Kasumi-1 (cell line): ENCODE data around the gene PPARG.

Source experiments
- DNase-seq, 2 experiments: peaks; one replicate each; lab custom pipeline; 2025; lab: John Stamatoyannopoulos, UW

PPARG gene

GRCh38 chr3:12415014-12415680 is 126.3 kb downstream of the PPARG start:
- DNase-seq, result no peak

- no peak for DNase-seq
Measured at GRCh38 chr3:12416731-12417130, 127.9 kb downstream of the PPARG start.

GRCh38 chr3:12420393-12420792 is 131.5 kb downstream of the PPARG start:
- no peak for DNase-seq

GRCh38 chr3:12421132-12421531 is 132.3 kb downstream of the PPARG start:
- no peak for DNase-seq

DNA sequence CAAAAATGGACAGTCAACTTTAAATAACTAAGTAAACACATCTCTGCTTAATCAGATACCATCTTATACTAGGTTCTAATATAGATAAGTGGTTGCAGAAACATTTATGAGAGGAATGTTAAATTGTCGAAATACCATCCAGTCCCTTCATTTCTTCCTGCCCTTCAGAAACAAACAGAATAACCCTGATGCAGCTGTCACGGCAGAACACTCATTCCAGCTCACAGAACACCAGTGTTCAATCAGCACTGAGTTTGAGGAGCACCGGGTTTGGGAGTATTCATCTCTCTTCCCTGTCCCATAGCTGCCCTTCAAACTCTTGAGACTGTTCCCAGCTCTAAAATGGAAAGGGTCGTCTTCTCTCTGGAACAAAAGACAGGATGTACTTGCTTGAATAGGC is 134.3 kb downstream of the PPARG start:
- DNase-seq, result no peak

GRCh38 chr3:12423918-12424630 is 135.2 kb downstream of the PPARG start:
- no peak for DNase-seq

DNA sequence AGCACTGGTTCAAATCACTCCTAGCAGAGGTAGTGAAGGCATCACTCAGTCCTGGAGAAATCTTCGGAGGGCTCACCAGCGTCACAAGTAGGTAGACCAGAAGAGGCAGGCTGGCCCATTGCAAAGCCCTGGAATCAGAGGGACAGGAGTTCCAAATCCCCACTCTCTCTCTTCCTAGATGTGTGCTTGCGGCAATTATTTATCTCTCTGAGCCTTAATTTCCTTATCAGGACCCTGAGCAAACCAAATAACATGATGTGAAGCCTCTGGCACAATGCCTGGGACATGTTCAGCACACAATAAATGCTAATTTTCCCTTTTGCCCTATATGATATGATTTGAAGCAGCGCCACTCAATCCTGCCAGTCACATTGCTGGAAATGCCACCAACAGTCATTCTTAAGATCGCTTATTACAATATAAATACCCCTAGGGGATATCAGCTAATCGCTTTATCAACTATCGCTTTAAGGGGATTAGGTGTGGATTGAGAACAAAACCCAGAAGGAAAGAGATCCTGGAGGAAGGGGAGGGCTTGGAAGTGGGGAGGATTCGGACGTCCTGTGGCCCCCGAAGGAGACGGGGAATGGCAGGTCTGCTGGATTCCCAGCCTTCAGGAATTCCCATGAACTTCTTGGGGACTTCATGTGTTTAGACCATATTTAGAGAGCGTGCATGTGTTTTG is 135.9 kb downstream of the PPARG start:
- no peak for DNase-seq

DNA sequence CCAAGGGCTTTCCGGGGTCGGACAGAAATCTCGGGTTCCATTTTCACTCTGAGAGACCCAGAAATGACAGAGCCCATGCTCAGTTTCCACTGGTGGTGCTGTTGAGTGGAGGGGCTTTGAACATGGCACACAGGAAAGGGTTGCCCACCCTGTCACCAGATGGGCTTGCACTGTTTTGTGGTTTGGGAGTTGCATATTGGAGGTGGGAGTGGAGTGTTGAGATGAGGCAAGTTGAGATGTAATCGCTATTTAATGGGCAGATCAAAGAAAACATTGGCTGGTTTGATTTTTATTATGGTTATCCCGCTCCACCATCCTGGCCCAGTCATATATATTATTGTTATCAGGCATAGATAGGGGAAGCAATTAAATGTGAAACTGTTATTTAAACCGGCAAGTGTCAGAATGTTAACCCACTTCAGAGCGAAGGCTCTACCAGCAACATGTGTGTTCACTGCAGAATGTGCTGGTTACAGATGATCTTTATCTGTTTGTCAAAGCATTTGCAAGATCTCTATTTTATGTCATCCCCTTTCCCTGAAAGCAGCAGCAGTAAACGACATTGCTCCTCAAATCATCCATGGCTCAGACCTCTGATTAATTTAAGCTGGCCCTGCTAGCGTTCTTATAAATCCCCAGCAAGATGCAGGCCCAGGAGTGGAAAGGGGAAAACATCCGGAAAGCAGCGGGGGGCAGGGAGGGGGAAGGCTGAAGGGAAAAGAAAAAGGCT is 137.1 kb downstream of the PPARG start:
- DNase-seq, result no peak

- DNase-seq, result no peak
Measured at GRCh38 chr3:12427551-12427950, 138.7 kb downstream of the PPARG start.

GRCh38 chr3:12428126-12428525 is 139.3 kb downstream of the PPARG start:
- DNase-seq, result no peak

DNA sequence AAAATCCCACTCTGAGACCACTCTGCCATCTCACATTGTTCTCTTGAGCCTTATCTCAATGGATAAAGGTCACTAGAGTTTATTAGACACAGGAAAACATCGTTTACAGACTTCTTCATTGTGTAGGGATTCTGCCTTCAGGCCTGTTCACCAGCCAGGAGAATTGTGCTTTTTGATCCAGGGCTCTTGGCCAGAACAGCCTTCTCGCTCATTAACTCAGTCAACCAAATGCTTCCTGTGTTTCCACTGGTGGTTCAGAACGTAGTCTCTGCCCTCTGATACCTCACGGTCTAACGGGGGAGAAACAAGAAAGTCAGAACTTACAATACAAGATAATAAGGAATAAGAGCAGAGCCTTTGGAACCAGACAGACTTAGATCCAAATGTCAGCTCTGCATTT is 141.2 kb downstream of the PPARG start:
- no peak for DNase-seq

GRCh38 chr3:12433823-12434222 is 145.0 kb downstream of the PPARG start:
- no peak for DNase-seq

DNA sequence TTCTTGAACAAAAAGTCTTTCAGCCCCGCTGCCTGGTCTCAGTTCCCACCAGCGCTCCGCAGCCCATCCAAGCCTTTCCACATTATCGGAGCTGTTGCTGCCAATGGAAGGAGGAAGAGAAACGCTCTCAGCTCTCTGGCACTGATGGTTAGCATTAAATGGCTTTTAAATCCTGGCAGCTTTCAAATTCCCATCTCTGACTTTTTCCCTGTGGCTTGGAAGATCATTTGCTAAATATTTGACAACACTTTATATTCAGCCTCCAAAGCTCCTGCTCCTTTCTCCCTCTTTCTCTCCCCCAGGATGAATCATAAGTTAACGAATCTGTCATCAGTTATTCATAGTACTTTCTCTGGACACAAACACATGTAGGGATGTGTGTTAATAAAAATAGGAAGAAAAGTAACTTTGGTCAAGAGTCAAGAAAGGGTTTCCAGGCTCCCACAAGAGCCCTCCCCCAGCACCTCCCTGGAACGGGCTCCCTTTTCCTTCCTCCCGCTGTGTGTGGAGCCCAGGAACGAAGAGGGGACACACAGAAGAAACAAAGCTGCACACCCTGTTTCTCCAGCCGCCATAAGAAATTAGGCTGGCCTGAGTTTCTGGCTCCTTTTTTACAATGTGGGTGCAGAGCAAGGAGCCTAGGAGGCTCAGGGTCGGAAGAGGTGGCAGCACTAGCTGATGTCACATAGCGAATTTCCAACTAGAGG is 147.8 kb downstream of the PPARG start:
- no peak for DNase-seq

DNA sequence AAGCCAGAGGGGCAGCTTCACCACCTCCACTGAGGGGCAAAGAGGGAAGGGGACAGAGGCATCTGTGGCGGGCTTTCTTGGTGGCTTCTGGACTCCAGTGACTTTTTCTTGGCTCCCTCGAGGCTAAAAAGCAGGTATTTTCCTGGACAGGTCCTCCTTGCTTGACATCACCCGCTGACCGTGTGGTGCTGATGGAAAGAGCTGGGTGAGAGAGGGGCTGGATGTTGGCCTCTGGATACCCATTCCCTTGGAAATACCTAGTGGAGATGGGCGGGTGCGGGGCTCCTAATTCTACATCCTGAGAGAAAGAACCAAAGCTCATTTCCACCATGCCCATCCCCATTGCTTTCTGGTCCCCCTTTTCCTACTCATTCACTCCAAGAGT is 148.3 kb downstream of the PPARG start:
- no peak for DNase-seq

DNA sequence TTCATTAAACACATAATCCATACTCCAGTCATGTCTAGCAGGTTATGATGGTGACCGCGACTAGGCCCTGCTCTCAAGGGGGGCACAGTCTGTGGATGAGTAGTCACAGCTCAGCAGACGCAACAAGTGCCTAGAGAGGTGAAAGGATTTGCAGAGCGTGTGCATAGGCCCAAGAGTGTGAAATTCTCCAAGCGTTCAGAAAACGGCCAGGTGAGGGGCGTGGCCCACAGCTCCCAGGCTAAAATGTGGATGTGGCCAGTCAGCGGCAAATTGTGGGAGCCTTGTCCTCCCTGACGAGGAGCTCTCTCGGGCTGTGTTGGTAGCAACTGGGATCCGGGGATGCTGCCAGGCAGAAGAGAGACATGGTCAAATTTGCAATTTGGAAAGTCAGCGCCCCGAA is 149.0 kb downstream of the PPARG start:
- no peak for DNase-seq

- no peak for DNase-seq
Measured at GRCh38 chr3:12438318-12438717, 149.4 kb downstream of the PPARG start.

GRCh38 chr3:12439161-12439940 is 150.5 kb downstream of the PPARG start:
- no peak for DNase-seq

GRCh38 chr3:12440927-12441714 is 152.3 kb downstream of the PPARG start:
- DNase-seq, result no peak

GRCh38 chr3:12442654-12443501 is 154.0 kb downstream of the PPARG start:
- no peak for DNase-seq
